GM21423 (cell line): ENCODE results near the gene MYH9.

Source experiments
- ATAC-seq: cut with Tn5 transposase; IDR thresholded peaks from one replicate; pipeline ENCODE4 v1.9.1; 2021; ENCODE audit warnings: mild to moderate bottlenecking, moderate library complexity; ENCODE audit not compliant: unreplicated experiment

The MYH9 gene

GRCh38 chr22:36369004-36369921 lies 18.5 kb downstream of the MYH9 start:
- no peak for ATAC-seq

- no peak for ATAC-seq
These were observed 19.3 kb downstream of the MYH9 start for GRCh38 chr22:36368359-36368983.

GRCh38 chr22:36367479-36367878 lies 20.3 kb downstream of the MYH9 start:
- no peak for ATAC-seq

- ATAC-seq = no peak
These were observed 20.7 kb downstream of the MYH9 start for GRCh38 chr22:36367066-36367465.

- ATAC-seq = no peak
These were observed 21.5 kb downstream of the MYH9 start for GRCh38 chr22:36366291-36366708.

- no peak for ATAC-seq
These were observed 22.8 kb downstream of the MYH9 start for GRCh38 chr22:36365020-36365411.

GRCh38 chr22:36364255-36365019 lies 23.3 kb downstream of the MYH9 start:
- ATAC-seq = no peak

GRCh38 chr22:36363349-36363981 lies 24.3 kb downstream of the MYH9 start:
- ATAC-seq = no peak

GRCh38 chr22:36362932-36363331 lies 24.8 kb downstream of the MYH9 start:
- no peak for ATAC-seq

GRCh38 chr22:36362075-36362474 lies 25.7 kb downstream of the MYH9 start:
- no peak for ATAC-seq

GRCh38 chr22:36360871-36361383 lies 26.8 kb downstream of the MYH9 start:
- ATAC-seq = no peak

GRCh38 chr22:36360011-36360410 lies 27.8 kb downstream of the MYH9 start:
- ATAC-seq = no peak

GRCh38 chr22:36359470-36359996 lies 28.2 kb downstream of the MYH9 start:
- no peak for ATAC-seq

GRCh38 chr22:36358533-36359469 lies 29.0 kb downstream of the MYH9 start:
- ATAC-seq = no peak

- ATAC-seq = no peak
These were observed 30.8 kb downstream of the MYH9 start for GRCh38 chr22:36356708-36357624.

GRCh38 chr22:36355894-36356293 lies 31.9 kb downstream of the MYH9 start:
- ATAC-seq = no peak

GRCh38 chr22:36355362-36355761 lies 32.4 kb downstream of the MYH9 start:
- no peak for ATAC-seq

GRCh38 chr22:36352803-36353507 lies 34.8 kb downstream of the MYH9 start:
- no peak for ATAC-seq
